SK-N-SH (cell line): ENCODE results near the gene MAD1L1. TPM values are rescaled to one million over a fixed set of nuclear protein-coding genes. Genes with fewer than 3 reads are reported as not detected.

Source experiments
- CTCF ChIA-PET: fragments of 300-600, 350-600 bp; formaldehyde crosslinking; extraction: SDS; loops from one replicate; lab custom pipeline; 2021; lab: Yijun Ruan, JAX
- POLR2A ChIA-PET: fragments of 350-600 bp; sonication (Branson Sonifier 250); formaldehyde crosslinking; extraction: SDS; loops from one replicate; lab custom pipeline; 2020; ENCODE audit warnings: antibody characterized with exemption, inconsistent platforms; lab: Yijun Ruan, JAX
- DNase-seq: peaks from one replicate; pipeline ENCODE4 v3.0.0; 2012
- H2AFZ ChIP-seq: fragments of 200-600 bp; sonication (generic); 2 replicates; pipeline ENCODE4 v1.8.1; 2016; ENCODE audit warnings: antibody characterized with exemption, mild to moderate bottlenecking, low read depth
- H3F3A ChIP-seq: fragments of 200-600 bp; sonication (generic); replicated peaks from 2 replicates; pipeline ENCODE3; 2016; ENCODE audit warnings: antibody characterized with exemption, mild to moderate bottlenecking; ENCODE audit not compliant: insufficient read depth
- H3K27ac ChIP-seq, 2 experiments: fragments of 200-500 bp in 1 of 2; fragments of 200-600 bp in 1 of 2; sonication (Bioruptor generic) in 1 of 2; sonication (generic), shearing (Covaris generic) in 1 of 2; 2 replicates each; pipeline versions ENCODE4 v1.5.1 to v1.6.1; 2014 to 2016; ENCODE audit warnings: low read depth in 2 of 2, inconsistent platforms in 1 of 2, low read length in 1 of 2, mild to moderate bottlenecking in 1 of 2, mixed read lengths in 1 of 2
- H3K27me3 ChIP-seq: fragments of 200-600 bp; sonication (generic), shearing (Covaris generic); 2 replicates; pipeline ENCODE4 v1.6.1; 2016; ENCODE audit warnings: mixed run types; ENCODE audit not compliant: insufficient read depth
- H3K36me3 ChIP-seq, 2 experiments: fragments of 200-500 bp in 1 of 2; fragments of 200-600 bp in 1 of 2; sonication (Bioruptor generic) in 1 of 2; sonication (generic) in 1 of 2; replicated peaks in 1 of 2; 2 replicates each; pipeline versions ENCODE3 to v1.5.1; 2014 to 2016; ENCODE audit warnings: low read length in 1 of 2, mild to moderate bottlenecking in 1 of 2; ENCODE audit not compliant: insufficient read depth in 2 of 2, control insufficient read depth in 1 of 2
- H3K4me1 ChIP-seq, 2 experiments: fragments of 200-500 bp in 1 of 2; fragments of 200-600 bp in 1 of 2; sonication (Bioruptor generic) in 1 of 2; sonication (generic), shearing (Covaris generic) in 1 of 2; 2 replicates each; pipeline versions ENCODE4 v1.5.1 to v1.6.1; 2014 to 2016; ENCODE audit warnings: low read depth in 1 of 2, low read length in 1 of 2, mixed run types in 1 of 2; ENCODE audit not compliant: insufficient read depth in 2 of 2, control insufficient read depth in 1 of 2
- H3K4me2 ChIP-seq: fragments of 200-600 bp; sonication (generic), shearing (Covaris generic); 2 replicates; pipeline ENCODE4 v1.6.1; 2017; ENCODE audit warnings: mixed run types
- H3K4me3 ChIP-seq, 2 experiments: fragments of 200-500 bp in 1 of 2; fragments of 200-600 bp in 1 of 2; sonication (Bioruptor generic) in 1 of 2; sonication (generic), shearing (Covaris generic) in 1 of 2; 2 replicates each; pipeline versions ENCODE4 v1.5.1 to v1.8.1; 2014 to 2016; ENCODE audit warnings: low read depth in 2 of 2, inconsistent platforms in 1 of 2, low read length in 1 of 2, mild to moderate bottlenecking in 1 of 2, mixed read lengths in 1 of 2, moderate library complexity in 1 of 2
- H3K79me2 ChIP-seq: fragments of 200-600 bp; sonication (generic); 2 replicates; pipeline ENCODE4 v1.8.1; 2017; ENCODE audit warnings: mild to moderate bottlenecking; ENCODE audit not compliant: insufficient read depth
- H3K9ac ChIP-seq: fragments of 200-600 bp; sonication (generic); 2 replicates; pipeline ENCODE4 v1.6.1; 2017; ENCODE audit warnings: mixed run types
- H3K9me2 ChIP-seq: fragments of 200-600 bp; sonication (generic); 2 replicates; pipeline ENCODE4 v1.6.1; 2017; ENCODE audit warnings: mixed run types
- H3K9me3 ChIP-seq: fragments of 200-600 bp; sonication (generic); 2 replicates; pipeline ENCODE4 v1.6.1; 2017; ENCODE audit warnings: mixed run types, mild to moderate bottlenecking, moderate library complexity
- H4K20me1 ChIP-seq: fragments of 200-600 bp; sonication (generic); 2 replicates; pipeline ENCODE4 v1.6.1; 2017; ENCODE audit warnings: mild to moderate bottlenecking, mixed run types; ENCODE audit not compliant: insufficient read depth
- CHD2 ChIP-seq: fragments of 150-350 bp; IDR thresholded peaks from 2 replicates; pipeline ENCODE4 v1.6.1; 2018; ENCODE audit warnings: low read length; ENCODE audit not compliant: partially characterized antibody
- ELF1 ChIP-seq: IDR thresholded peaks from 2 replicates; pipeline ENCODE4 v1.4.0; 2012
- EZH2phosphoT487 ChIP-seq: fragments of 200-600 bp; sonication (generic); IDR thresholded peaks from 2 replicates; pipeline ENCODE4 v1.6.1; 2017; ENCODE audit warnings: low read depth, mixed run types, mild to moderate bottlenecking, antibody characterized with exemption, moderate library complexity, borderline replicate concordance
- FOXJ3 ChIP-seq: sonication (generic); formaldehyde crosslinking; IDR thresholded peaks from 2 replicates; pipeline ENCODE4 v1.5.1; 2020; ENCODE audit warnings: mild to moderate bottlenecking, missing genetic modification reagents
- MXI1 ChIP-seq: IDR thresholded peaks from 2 replicates; pipeline ENCODE4 v1.6.1; 2012; ENCODE audit warnings: mild to moderate bottlenecking, low read depth, low read length, improper control_type of control experiment
- NFIC ChIP-seq: IDR thresholded peaks from 2 replicates; pipeline ENCODE4 v1.4.0; 2012; ENCODE audit warnings: borderline replicate concordance
- NRF1 ChIP-seq: IDR thresholded peaks from 2 replicates; pipeline ENCODE4 v1.6.1; 2012; ENCODE audit warnings: low read depth, mild to moderate bottlenecking, low read length
- SMC3 ChIP-seq: IDR thresholded peaks from 2 replicates; pipeline ENCODE4 v1.6.1; 2012; ENCODE audit warnings: low read depth, low read length, improper control_type of control experiment
- TAF1 ChIP-seq: IDR thresholded peaks from 2 replicates; pipeline ENCODE4 v1.6.1; 2012; ENCODE audit warnings: low read depth, mild to moderate bottlenecking, low read length, moderate library complexity, borderline replicate concordance
- TEAD4 ChIP-seq: IDR thresholded peaks from 2 replicates; pipeline ENCODE4 v1.4.0; 2012; ENCODE audit warnings: mild to moderate bottlenecking, borderline replicate concordance; ENCODE audit not compliant: insufficient read depth
- YY1 ChIP-seq: IDR thresholded peaks from 2 replicates; pipeline ENCODE4 v1.4.0; 2012; ENCODE audit warnings: low read depth, mild to moderate bottlenecking
- WGBS: methylation state at CpG from one replicate; pipeline ENCODE4 v1.1.6; 2017; ENCODE audit warnings: low lambda C conversion rate; 5-methylcytosine and 5-hydroxymethylcytosine counted together
- polyA plus RNA-seq, 3 experiments: library from polyadenylated mRNA; depleted of rRNA; stranded (reverse); fragments of >200 nt; gene quantifications; 2 replicates each; pipeline ENCODE4 v1.2.3, GENCODE V29; 2012
- TF ChIP-seq, protein P1 (sequence below): IDR thresholded peaks from 2 replicates; pipeline ENCODE4 v1.4.0; 2012; ENCODE audit warnings: low read depth
- TF ChIP-seq, protein P2 (sequence below): IDR thresholded peaks from 2 replicates; pipeline ENCODE4 v1.6.1; 2012; ENCODE audit warnings: mild to moderate bottlenecking, low read depth, low read length, moderate library complexity
- TF ChIP-seq, protein P3 (sequence below): fragments of 200-600 bp; sonication (generic); IDR thresholded peaks from 2 replicates; pipeline ENCODE4 v1.6.1; 2017; ENCODE audit warnings: antibody characterized with exemption, mild to moderate bottlenecking, moderate library complexity
- TF ChIP-seq, protein P4 (sequence below): IDR thresholded peaks from 2 replicates; pipeline ENCODE4 v1.4.0; 2012; ENCODE audit warnings: low read depth, borderline replicate concordance

The MAD1L1 gene
- polyA plus RNA-seq, 1 of the 3 experiments (the other 2 are of a cell fraction), result 46.2 TPM

DNA sequence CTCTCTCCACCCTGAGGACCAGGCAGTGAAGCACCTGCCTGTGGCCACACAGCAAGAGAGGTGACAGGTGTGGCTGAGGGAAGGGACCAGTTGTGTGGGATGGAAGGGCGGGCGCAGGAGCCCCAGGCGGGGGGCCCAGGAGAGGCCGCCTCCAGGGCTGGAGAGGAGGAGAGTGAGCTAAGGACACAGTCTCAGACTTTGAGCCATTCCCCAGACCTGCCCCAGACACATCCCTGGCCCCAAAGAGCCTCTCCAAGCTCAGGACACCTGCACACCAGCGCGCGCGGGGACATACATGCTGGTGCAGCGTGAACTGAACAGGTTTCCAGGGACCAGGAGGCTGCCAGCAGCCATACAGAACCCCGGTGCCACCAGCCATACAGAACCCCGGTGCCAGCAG, 237.3 kb downstream of the MAD1L1 start:
- Histone ChIP-seq H3K27me3 (no peaks in the 10 kb centered on the region), H3K9me2 (no peaks in the 10 kb centered on the region), H2AFZ (no peak overlapping the region), H3K36me3 (no peaks in the 10 kb centered on the region), H3F3A (no peaks in the 10 kb centered on the region), H4K20me1 (no peaks in the 10 kb centered on the region), H3K4me1 (peaks cover 0 to 33% of the 10 kb centered on the region in 2 experiments; a peak in 1 of 4 replicates), H3K9ac (no peak overlapping the region), H3K9me3 (no peaks in the 10 kb centered on the region), H3K4me2 (no peak overlapping the region), H3K27ac (no peak overlapping the region), H3K4me3 (no peak overlapping the region), H3K79me2 (no peaks in the 10 kb centered on the region)
- no peak for DNase-seq
- ChIA-PET POLR2A (no interaction called here), CTCF (interaction anchor here (1.1 to 1.7 kb wide), 4 partner anchors 10 to 416 kb away, joined by 3 to 5 read pairs (median 4); no protein-coding TSS in a partner anchor)
- 92% methylated on average over 10 of the region's 11 CpGs for WGBS
- TF ChIP-seq, protein P1, sequence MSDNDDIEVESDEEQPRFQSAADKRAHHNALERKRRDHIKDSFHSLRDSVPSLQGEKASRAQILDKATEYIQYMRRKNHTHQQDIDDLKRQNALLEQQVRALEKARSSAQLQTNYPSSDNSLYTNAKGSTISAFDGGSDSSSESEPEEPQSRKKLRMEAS, result no peak
- TF ChIP-seq MXI1, result no peak
- TF ChIP-seq, protein P2, sequence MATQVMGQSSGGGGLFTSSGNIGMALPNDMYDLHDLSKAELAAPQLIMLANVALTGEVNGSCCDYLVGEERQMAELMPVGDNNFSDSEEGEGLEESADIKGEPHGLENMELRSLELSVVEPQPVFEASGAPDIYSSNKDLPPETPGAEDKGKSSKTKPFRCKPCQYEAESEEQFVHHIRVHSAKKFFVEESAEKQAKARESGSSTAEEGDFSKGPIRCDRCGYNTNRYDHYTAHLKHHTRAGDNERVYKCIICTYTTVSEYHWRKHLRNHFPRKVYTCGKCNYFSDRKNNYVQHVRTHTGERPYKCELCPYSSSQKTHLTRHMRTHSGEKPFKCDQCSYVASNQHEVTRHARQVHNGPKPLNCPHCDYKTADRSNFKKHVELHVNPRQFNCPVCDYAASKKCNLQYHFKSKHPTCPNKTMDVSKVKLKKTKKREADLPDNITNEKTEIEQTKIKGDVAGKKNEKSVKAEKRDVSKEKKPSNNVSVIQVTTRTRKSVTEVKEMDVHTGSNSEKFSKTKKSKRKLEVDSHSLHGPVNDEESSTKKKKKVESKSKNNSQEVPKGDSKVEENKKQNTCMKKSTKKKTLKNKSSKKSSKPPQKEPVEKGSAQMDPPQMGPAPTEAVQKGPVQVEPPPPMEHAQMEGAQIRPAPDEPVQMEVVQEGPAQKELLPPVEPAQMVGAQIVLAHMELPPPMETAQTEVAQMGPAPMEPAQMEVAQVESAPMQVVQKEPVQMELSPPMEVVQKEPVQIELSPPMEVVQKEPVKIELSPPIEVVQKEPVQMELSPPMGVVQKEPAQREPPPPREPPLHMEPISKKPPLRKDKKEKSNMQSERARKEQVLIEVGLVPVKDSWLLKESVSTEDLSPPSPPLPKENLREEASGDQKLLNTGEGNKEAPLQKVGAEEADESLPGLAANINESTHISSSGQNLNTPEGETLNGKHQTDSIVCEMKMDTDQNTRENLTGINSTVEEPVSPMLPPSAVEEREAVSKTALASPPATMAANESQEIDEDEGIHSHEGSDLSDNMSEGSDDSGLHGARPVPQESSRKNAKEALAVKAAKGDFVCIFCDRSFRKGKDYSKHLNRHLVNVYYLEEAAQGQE, result no peak
- TF ChIP-seq CHD2, result no peak
- no peak for TF ChIP-seq ELF1
- TF ChIP-seq TEAD4, result no peak
- no peak for TF ChIP-seq NRF1
- TF ChIP-seq, protein P3, sequence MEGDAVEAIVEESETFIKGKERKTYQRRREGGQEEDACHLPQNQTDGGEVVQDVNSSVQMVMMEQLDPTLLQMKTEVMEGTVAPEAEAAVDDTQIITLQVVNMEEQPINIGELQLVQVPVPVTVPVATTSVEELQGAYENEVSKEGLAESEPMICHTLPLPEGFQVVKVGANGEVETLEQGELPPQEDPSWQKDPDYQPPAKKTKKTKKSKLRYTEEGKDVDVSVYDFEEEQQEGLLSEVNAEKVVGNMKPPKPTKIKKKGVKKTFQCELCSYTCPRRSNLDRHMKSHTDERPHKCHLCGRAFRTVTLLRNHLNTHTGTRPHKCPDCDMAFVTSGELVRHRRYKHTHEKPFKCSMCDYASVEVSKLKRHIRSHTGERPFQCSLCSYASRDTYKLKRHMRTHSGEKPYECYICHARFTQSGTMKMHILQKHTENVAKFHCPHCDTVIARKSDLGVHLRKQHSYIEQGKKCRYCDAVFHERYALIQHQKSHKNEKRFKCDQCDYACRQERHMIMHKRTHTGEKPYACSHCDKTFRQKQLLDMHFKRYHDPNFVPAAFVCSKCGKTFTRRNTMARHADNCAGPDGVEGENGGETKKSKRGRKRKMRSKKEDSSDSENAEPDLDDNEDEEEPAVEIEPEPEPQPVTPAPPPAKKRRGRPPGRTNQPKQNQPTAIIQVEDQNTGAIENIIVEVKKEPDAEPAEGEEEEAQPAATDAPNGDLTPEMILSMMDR, result no peak
- TF ChIP-seq FOXJ3 (CRISPR knock-in tag), result no peak
- TF ChIP-seq YY1, result no peak
- no peak for TF ChIP-seq EZH2phosphoT487
- TF ChIP-seq NFIC, result no peak
- no peak for TF ChIP-seq TAF1
- no peak for TF ChIP-seq SMC3
- TF ChIP-seq, protein P4, sequence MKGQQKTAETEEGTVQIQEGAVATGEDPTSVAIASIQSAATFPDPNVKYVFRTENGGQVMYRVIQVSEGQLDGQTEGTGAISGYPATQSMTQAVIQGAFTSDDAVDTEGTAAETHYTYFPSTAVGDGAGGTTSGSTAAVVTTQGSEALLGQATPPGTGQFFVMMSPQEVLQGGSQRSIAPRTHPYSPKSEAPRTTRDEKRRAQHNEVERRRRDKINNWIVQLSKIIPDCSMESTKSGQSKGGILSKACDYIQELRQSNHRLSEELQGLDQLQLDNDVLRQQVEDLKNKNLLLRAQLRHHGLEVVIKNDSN, result no peak
